GM18505 (cell line): ENCODE results near the gene GIGYF2.

Experiments
- ATAC-seq: cut with Tn5 transposase; IDR thresholded peaks from one replicate; pipeline ENCODE4 v1.9.1; 2021; ENCODE audit not compliant: unreplicated experiment
- POLR2A ChIP-seq: IDR thresholded peaks from 4 replicates; pipeline ENCODE4 v1.6.1; 2011; ENCODE audit warnings: borderline replicate concordance; ENCODE audit not compliant: insufficient read depth, insufficient read length; ENCODE audit errors: extremely low read depth

The GIGYF2 gene

GRCh38 chr2:232890536-232890895 lies 193.4 kb downstream of the GIGYF2 start:
- no peak for TF ChIP-seq POLR2A
- no peak for ATAC-seq

GRCh38 chr2:232890896-232891601 lies 193.9 kb downstream of the GIGYF2 start:
- ATAC-seq = no peak
- TF ChIP-seq POLR2A = no peak

GRCh38 chr2:232891621-232892071 lies 194.5 kb downstream of the GIGYF2 start:
- TF ChIP-seq POLR2A = no peak
- no peak for ATAC-seq

GRCh38 chr2:232892221-232892620 lies 195.1 kb downstream of the GIGYF2 start:
- no peak for TF ChIP-seq POLR2A

GRCh38 chr2:232892843-232893242 lies 195.7 kb downstream of the GIGYF2 start:
- TF ChIP-seq POLR2A = no peak
- no peak for ATAC-seq

More at GRCh38 chr2:232892221-232892620, 195.1 kb downstream of the GIGYF2 start:
- no peak for ATAC-seq

- ATAC-seq = no peak
- TF ChIP-seq POLR2A = no peak
These were observed 196.7 kb downstream of the GIGYF2 start for GRCh38 chr2:232893834-232894233.

- no peak for ATAC-seq
- TF ChIP-seq POLR2A = no peak
These were observed 197.1 kb downstream of the GIGYF2 start for GRCh38 chr2:232894251-232894650.

GRCh38 chr2:232894746-232895145 lies 197.6 kb downstream of the GIGYF2 start:
- no peak for ATAC-seq
- no peak for TF ChIP-seq POLR2A

GRCh38 chr2:232896111-232896510 lies 199.0 kb downstream of the GIGYF2 start:
- ATAC-seq = no peak
- no peak for TF ChIP-seq POLR2A

- no peak for ATAC-seq
- no peak for TF ChIP-seq POLR2A
These were observed 199.8 kb downstream of the GIGYF2 start for GRCh38 chr2:232896720-232897597.

- TF ChIP-seq POLR2A = no peak
- no peak for ATAC-seq
These were observed 200.7 kb downstream of the GIGYF2 start for GRCh38 chr2:232897598-232898408.

GRCh38 chr2:232898592-232899543 lies 201.7 kb downstream of the GIGYF2 start:
- ATAC-seq = no peak
- no peak for TF ChIP-seq POLR2A

- TF ChIP-seq POLR2A = no peak
These were observed 203.9 kb downstream of the GIGYF2 start for GRCh38 chr2:232900811-232901735.

More at GRCh38 chr2:232900811-232901735, 203.9 kb downstream of the GIGYF2 start:
- ATAC-seq = no peak
